CD4-positive, alpha-beta T cell treated with Interleukin-6 for 4 hours (primary cell): Measurements from ENCODE around the gene C16orf46.

Source experiments
- DNase-seq: peaks from one replicate; pipeline ENCODE4 v3.0.0-alpha.2; 2020; ENCODE audit warnings: mixed read lengths

The C16orf46 gene

DNA sequence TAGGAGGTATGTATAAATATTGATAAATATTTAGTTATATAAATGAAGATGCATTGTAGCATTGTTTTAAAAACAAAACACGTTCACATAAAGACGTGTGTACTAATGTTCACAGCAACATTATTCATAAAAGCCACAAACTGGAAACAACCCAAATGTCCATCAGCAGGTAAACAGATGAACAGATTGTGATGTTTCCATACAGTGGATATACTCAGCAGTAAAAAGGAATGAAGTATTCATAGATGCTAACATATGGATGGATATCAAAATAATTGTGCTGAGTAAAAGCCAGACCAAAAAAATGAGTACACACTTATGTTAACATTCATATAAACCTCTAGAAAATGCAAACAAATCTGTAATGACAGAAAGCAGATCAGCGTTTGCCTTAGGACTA, 64.1 kb downstream of the C16orf46 start:
- no peak for DNase-seq
